Measurements from ENCODE around the gene CNTRL. TPM values are rescaled to one million over a fixed set of nuclear protein-coding genes. Genes with fewer than 3 reads are reported as not detected.

The CNTRL gene
- total and polyA plus RNA-seq, 2 of the 8 experiments (the other 6 are each of a cell fraction or from before 2014, with no cell fraction given) = 5.1 to 13.9 TPM

GRCh38 chr9:121182989-121183388 lies 108.2 kb downstream of the CNTRL start:
- no peaks in the 10 kb centered on the region for H3K23me2 ChIP-seq (ENCODE audit: low read depth, low read length)
- H2BK5ac ChIP-seq (ENCODE audit: low read depth, low read length) = no peak overlapping the region
- H3K4me1 ChIP-seq (replicated peaks in 1 of 4; ENCODE audit: control insufficient read depth in 3 of 4, insufficient read depth in 4 of 4, low read length in 3 of 4) = no peaks in the 10 kb centered on the region
- peaks cover 0 to 35% (median 4%) of the 10 kb centered on the region in 4 experiments; a peak in 4 of 8 replicates for H3K36me3 ChIP-seq (ENCODE audit: control insufficient read depth in 2 of 4, insufficient read depth in 4 of 4, low read length in 3 of 4)
- no peaks in the 10 kb centered on the region for H3K79me1 ChIP-seq (ENCODE audit: low read depth, low read length)
- no peak overlapping the region for H2BK12ac ChIP-seq (ENCODE audit: low read depth, low read length)
- H2AK5ac ChIP-seq (ENCODE audit: low read depth, low read length) = no peak overlapping the region
- H3K56ac ChIP-seq (replicated peaks; ENCODE audit: insufficient read length, low read depth, low read length) = no peak overlapping the region
- H3K9ac ChIP-seq (replicated peaks in 1 of 4; ENCODE audit: extremely low read depth in 1 of 4, low read depth in 3 of 4, low read length in 3 of 4) = no peak overlapping the region
- no peak overlapping the region for H4K5ac ChIP-seq (ENCODE audit: insufficient read length, low read depth, low read length)
- H3K23ac ChIP-seq (ENCODE audit: insufficient read length) = no peak overlapping the region
- no peak overlapping the region for H3K4me3 ChIP-seq (ENCODE audit: extremely low read depth in 1 of 4, insufficient read depth in 2 of 4, low read depth in 3 of 4, low read length in 4 of 4)
- H2BK15ac ChIP-seq (ENCODE audit: low read length) = no peak overlapping the region
- no peak overlapping the region for H3K14ac ChIP-seq (ENCODE audit: insufficient read length)
- H3K9me3 ChIP-seq (ENCODE audit: insufficient read depth in 2 of 2, low read depth in 1 of 2, low read length in 1 of 2) = no peaks in the 10 kb centered on the region
- CTCF ChIA-PET (ENCODE audit: partially characterized antibody) = no interaction called here
- H2AFZ ChIP-seq (ENCODE audit: low read length) = no peak overlapping the region
- no peak overlapping the region for H4K8ac ChIP-seq (ENCODE audit: extremely low read depth, insufficient read depth, low read length)
- no peak overlapping the region for H2BK120ac ChIP-seq (replicated peaks; ENCODE audit: low read depth, low read length)
- peaks cover 0 to 3% of the 10 kb centered on the region in 2 experiments; a peak in 2 of 4 replicates for H3K79me2 ChIP-seq (ENCODE audit: control insufficient read depth in 1 of 2, insufficient read depth in 2 of 2, low read length in 2 of 2)
- POLR2A ChIA-PET (ENCODE audit: partially characterized antibody) = no interaction called here
- H4K91ac ChIP-seq (replicated peaks; ENCODE audit: insufficient read length, low read length) = no peak overlapping the region
- no peaks in the 10 kb centered on the region for H3K27me3 ChIP-seq (replicated peaks in 1 of 4; ENCODE audit: control insufficient read depth in 3 of 4, extremely low read depth in 1 of 4, insufficient read depth in 3 of 4, low read length in 3 of 4)
- H3K4ac ChIP-seq (replicated peaks; ENCODE audit: insufficient read length, low read depth, low read length) = no peak overlapping the region
- H2BK20ac ChIP-seq (ENCODE audit: low read length) = no peak overlapping the region
- no peak for FAIRE-seq
- no peak overlapping the region for H3K4me2 ChIP-seq (ENCODE audit: insufficient read depth in 1 of 2, low read depth in 2 of 2, low read length in 2 of 2)
- no peak overlapping the region for H3K18ac ChIP-seq (ENCODE audit: extremely low read depth, low read length)
- DNase-seq (ENCODE audit: low read depth in 1 of 2, low spot score in 2 of 2) = no peak
- H3K27ac ChIP-seq (ENCODE audit: low read depth, low read length) = no peak overlapping the region
- H4K20me1 ChIP-seq (replicated peaks in 1 of 2; ENCODE audit: control insufficient read depth in 1 of 2, insufficient read depth in 2 of 2, low read length in 2 of 2) = peaks cover 0 to 3% of the 10 kb centered on the region in 2 experiments
- no peak for TF ChIP-seq CHD2 (IDR thresholded peaks at IDR 0.05; ENCODE audit: low read length)
- TF ChIP-seq SIN3A (conservative IDR thresholded peaks at IDR 0.05 in 1 of 2, IDR thresholded peaks at IDR 0.05 in 1 of 2; ENCODE audit: low read depth in 1 of 2, low read length in 2 of 2) = no peak
- no peak for TF ChIP-seq BACH1 (IDR thresholded peaks at IDR 0.05; ENCODE audit: low read length)
- TF ChIP-seq PHF8 (conservative IDR thresholded peaks at IDR 0.05; ENCODE audit: low read depth, low read length) = no peak
